ENCODE measurements around the gene SLC7A10.

DNA sequence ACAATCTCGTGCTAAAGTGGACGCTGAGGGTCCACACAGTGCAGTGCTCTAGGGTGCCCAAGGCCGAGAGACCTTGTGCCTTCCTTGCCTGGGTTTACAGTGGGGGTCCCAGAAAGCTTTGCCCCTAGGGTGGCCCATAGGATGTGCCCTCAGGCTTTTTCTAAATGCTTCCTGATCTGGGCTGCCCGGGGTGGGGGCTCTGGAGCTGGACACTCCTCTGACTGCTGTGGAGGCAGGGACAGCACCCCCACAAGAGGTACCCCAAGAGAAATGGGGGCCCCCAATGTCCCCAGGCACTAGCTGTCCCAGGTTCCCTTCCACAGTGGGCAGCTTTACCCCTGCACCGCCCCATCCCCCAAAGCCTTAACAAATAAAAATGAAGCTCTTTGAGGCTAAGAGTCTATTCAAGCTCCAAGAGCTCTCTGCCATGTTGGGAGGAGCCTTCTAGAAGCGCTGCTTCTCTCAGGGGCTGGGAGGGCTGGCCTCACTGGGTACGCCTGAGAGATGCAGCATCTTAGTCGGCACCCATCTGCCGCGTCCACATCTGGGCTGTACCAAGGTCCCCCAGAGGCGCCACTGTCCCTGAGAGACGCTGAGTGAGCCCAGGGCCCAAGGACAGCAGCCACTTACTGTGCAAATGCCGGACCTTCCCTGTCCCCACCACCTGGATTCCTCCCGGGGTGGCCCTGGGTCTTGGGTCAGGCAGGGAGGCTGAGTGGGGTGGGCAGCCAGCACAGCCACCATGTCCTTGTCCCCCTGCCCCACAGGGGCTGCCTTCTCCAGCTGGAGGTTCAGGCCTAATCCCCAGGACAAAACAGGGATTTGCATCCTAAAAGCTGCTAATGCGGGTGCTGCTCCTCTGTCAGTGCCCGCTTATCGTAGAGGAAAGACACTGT, 49.3 kb upstream of the SLC7A10 start:
- TF ChIP-seq, protein P1, sequence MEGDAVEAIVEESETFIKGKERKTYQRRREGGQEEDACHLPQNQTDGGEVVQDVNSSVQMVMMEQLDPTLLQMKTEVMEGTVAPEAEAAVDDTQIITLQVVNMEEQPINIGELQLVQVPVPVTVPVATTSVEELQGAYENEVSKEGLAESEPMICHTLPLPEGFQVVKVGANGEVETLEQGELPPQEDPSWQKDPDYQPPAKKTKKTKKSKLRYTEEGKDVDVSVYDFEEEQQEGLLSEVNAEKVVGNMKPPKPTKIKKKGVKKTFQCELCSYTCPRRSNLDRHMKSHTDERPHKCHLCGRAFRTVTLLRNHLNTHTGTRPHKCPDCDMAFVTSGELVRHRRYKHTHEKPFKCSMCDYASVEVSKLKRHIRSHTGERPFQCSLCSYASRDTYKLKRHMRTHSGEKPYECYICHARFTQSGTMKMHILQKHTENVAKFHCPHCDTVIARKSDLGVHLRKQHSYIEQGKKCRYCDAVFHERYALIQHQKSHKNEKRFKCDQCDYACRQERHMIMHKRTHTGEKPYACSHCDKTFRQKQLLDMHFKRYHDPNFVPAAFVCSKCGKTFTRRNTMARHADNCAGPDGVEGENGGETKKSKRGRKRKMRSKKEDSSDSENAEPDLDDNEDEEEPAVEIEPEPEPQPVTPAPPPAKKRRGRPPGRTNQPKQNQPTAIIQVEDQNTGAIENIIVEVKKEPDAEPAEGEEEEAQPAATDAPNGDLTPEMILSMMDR (IDR thresholded peaks at IDR 0.05): no peak
- no peak for TF ChIP-seq JUND (IDR thresholded peaks at IDR 0.05)
- TF ChIP-seq, protein P2, sequence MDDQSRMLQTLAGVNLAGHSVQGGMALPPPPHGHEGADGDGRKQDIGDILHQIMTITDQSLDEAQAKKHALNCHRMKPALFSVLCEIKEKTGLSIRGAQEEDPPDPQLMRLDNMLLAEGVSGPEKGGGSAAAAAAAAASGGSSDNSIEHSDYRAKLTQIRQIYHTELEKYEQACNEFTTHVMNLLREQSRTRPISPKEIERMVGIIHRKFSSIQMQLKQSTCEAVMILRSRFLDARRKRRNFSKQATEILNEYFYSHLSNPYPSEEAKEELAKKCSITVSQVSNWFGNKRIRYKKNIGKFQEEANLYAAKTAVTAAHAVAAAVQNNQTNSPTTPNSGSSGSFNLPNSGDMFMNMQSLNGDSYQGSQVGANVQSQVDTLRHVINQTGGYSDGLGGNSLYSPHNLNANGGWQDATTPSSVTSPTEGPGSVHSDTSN (IDR thresholded peaks at IDR 0.05): no peak
- TF ChIP-seq EP300 (IDR thresholded peaks at IDR 0.05; ENCODE audit: borderline replicate concordance in 1 of 2, low read depth in 1 of 2, low read length in 1 of 2): no peak
- TF ChIP-seq REST (IDR thresholded peaks at IDR 0.05; ENCODE audit: low read depth, low read length): no peak
- no peak for TF ChIP-seq TCF12 (IDR thresholded peaks at IDR 0.05)

Data from SK-N-SH (cell line).